Pancreas (tissue), 10 donors: ENCODE measurements around the gene PIM3. TPM values are rescaled to one million over a fixed set of nuclear protein-coding genes. Genes with fewer than 3 reads are reported as not detected.

Source experiments
- ATAC-seq, 4 donors: fragments of 200-7000 bp; cut with Tn5 transposase; one replicate each; pipeline versions ENCODE4 v1.8.0 to v1.9.1; 2020; ENCODE audit warnings: mild to moderate bottlenecking in 4 of 4, moderate library complexity in 4 of 4
- DNase-seq, 6 donors: peaks; one replicate each; pipeline ENCODE4 v3.0.0-alpha.2; 2020
- FAIRE-seq: peaks from 2 replicates; lab custom pipeline; 2012; peaks lifted over from hg19 to GRCh38; lab: Jason Lieb, UNC
- H3K27ac ChIP-seq, 4 donors: fragments of 200-600 bp; sonication (generic); 1 replicate in 3 of 4; 2 replicates in 1 of 4; pipeline versions ENCODE4 v1.5.0 to v1.8.0; 2020
- H3K27me3 ChIP-seq, 4 donors: fragments of 200-600 bp; one replicate each; pipeline ENCODE4 v1.8.0; 2021
- H3K36me3 ChIP-seq, 3 donors: fragments of 200-600 bp; sonication (generic) in 1 of 3; one replicate each; pipeline versions ENCODE4 v1.5.0 to v1.8.0; 2020 to 2021
- H3K4me1 ChIP-seq, 3 donors: fragments of 200-600 bp; one replicate each; pipeline ENCODE4 v1.8.0; 2021
- H3K4me3 ChIP-seq, 4 donors: fragments of 200-600 bp; sonication (generic) in 2 of 4; one replicate each; pipeline versions ENCODE4 v1.5.0 to v1.8.0; 2020 to 2021
- H3K9me3 ChIP-seq, 4 donors: fragments of 200-600 bp; one replicate each; pipeline ENCODE4 v1.8.0; 2021
- CTCF ChIP-seq, 4 donors: fragments of 200-600 bp; sonication (generic) in 3 of 4; IDR thresholded peaks; one replicate each; pipeline versions ENCODE4 v1.5.0 to v1.8.0; 2021; ENCODE audit warnings: antibody characterized with exemption in 4 of 4
- WGBS, 2 donors: extraction: QIAGEN DNeasy Blood & Tissue Kit; methylation state at CpG; one replicate each; pipeline ENCODE4 v1.1.7; 2013; 5-methylcytosine and 5-hydroxymethylcytosine counted together
- intact Hi-C, 3 donors: fragments of 100-400 bp; cut with DNase I; formaldehyde crosslinking; loops; one replicate each; pipeline versions ENCODE4 v1.11.1 to v1.14.2; 2022
- polyA plus RNA-seq, 2 donors: library from polyadenylated mRNA; stranded (reverse); fragments of 200-250 nt; gene quantifications; one replicate each; pipeline ENCODE4 v1.2.3, GENCODE V29; 2013
- total RNA-seq, 6 donors: library from RNA; stranded (reverse); fragmentation: NEBNext Ultra II Directional in 4 of 6; extraction: Animal tissue kit (Norgen Biotek cat#: 25700) in 4 of 6; gene quantifications; one replicate each; pipeline versions ENCODE4 v1.2.1 to v1.2.4, GENCODE V29; 2021 to 2023
- donor health status: healthy with polysubstance abuse.
- donor health status: DM: no; HTN: no; CAD: no; lungs with moderate emphysema.
- donor health status: DM: no; HTN: no; CAD: no.
- donor health status: control.
- donor health status: control.
- donor health status: Bipolar disorder and iron deficiency.
- donor health status: DM: yes; HTN: yes; CAD: no.
- donor health status: DM: no; HTN: no; CAD: no.
- donor health status: DM: no; HTN: no; CAD: no.
- donor health status: DM: yes; HTN: yes; CAD: no.

The PIM3 gene
- total and polyA plus RNA-seq, 8 donors = 25.8 to 90.1 (median 39.9) TPM

GRCh38 chr22:49998718-49999062, 38.1 kb downstream of the PIM3 start:
- no peaks in the 10 kb centered on the region for H3K9me3 ChIP-seq
- H3K4me1 ChIP-seq = no peaks in the 10 kb centered on the region
- no peak overlapping the region for H3K4me3 ChIP-seq
- no peaks in the 10 kb centered on the region for H3K36me3 ChIP-seq
- no peaks in the 10 kb centered on the region for H3K27me3 ChIP-seq
- intact Hi-C loops = no loop called here
- DNase-seq (no peak), FAIRE-seq (no peak), ATAC-seq (no peak)
- TF ChIP-seq CTCF (IDR thresholded peaks at IDR 0.05) = no peak
- H3K27ac ChIP-seq = no peak overlapping the region
- WGBS, 2 donors = 80 to 93% methylated on average over 14 of the region's 14 CpGs

GRCh38 chr22:49999063-49999945, 38.7 kb downstream of the PIM3 start:
- H3K4me3 ChIP-seq = peak overlapping the region in 1 of 4 donors; percentile 36
- H3K27me3 ChIP-seq = no peaks in the 10 kb centered on the region
- WGBS, 2 donors = 20 to 27% methylated on average over 37 to 57 of the region's 70 CpGs
- DNase-seq = peak in 4 of 6 donors; percentile 15 to 80 (median 61)
- H3K27ac ChIP-seq = no peak overlapping the region
- no peaks in the 10 kb centered on the region for H3K4me1 ChIP-seq
- no peaks in the 10 kb centered on the region for H3K9me3 ChIP-seq
- intact Hi-C loops = no loop called here
- H3K36me3 ChIP-seq = no peaks in the 10 kb centered on the region
- FAIRE-seq = no peak
- ATAC-seq = peak; percentile 25 to 69 (median 60)
- TF ChIP-seq CTCF (IDR thresholded peaks at IDR 0.05) = no peak

- Histone ChIP-seq H3K36me3 (no peaks in the 10 kb centered on the region), H3K4me1 (no peaks in the 10 kb centered on the region), H3K27me3 (no peaks in the 10 kb centered on the region), H3K9me3 (no peaks in the 10 kb centered on the region), H3K4me3 (peak overlapping the region in 1 of 4 donors; percentile 36), H3K27ac (no peak overlapping the region)
- WGBS, 2 donors = 39 to 49% methylated on average over 38 to 41 of the region's 41 CpGs
- FAIRE-seq (no peak), ATAC-seq (peak in 1 of 4 donors; percentile 16), DNase-seq (peak in 4 of 6 donors; percentile 10 to 72 (median 41))
- intact Hi-C loops = no loop called here
- no peak for TF ChIP-seq CTCF (IDR thresholded peaks at IDR 0.05)
These were observed 39.5 kb downstream of the PIM3 start for GRCh38 chr22:49999946-50000586.

GRCh38 chr22:50000587-50001387, 40.2 kb downstream of the PIM3 start:
- intact Hi-C loops = no loop called here
- Histone ChIP-seq H3K27ac (no peak overlapping the region), H3K27me3 (no peaks in the 10 kb centered on the region), H3K4me1 (no peaks in the 10 kb centered on the region), H3K9me3 (no peaks in the 10 kb centered on the region), H3K4me3 (no peak overlapping the region), H3K36me3 (no peaks in the 10 kb centered on the region)
- no peak for FAIRE-seq
- TF ChIP-seq CTCF (IDR thresholded peaks at IDR 0.05) = no peak
- DNase-seq = peak in 3 of 6 donors; percentile 8 to 70 (median 54)
- ATAC-seq = no peak
- 89 to 92% methylated on average over 30 to 32 of the region's 32 CpGs for WGBS, 2 donors
